CD14-positive monocyte (primary cell): Measurements from ENCODE around the gene ZNF831. TPM values are rescaled to one million over a fixed set of nuclear protein-coding genes. Genes with fewer than 3 reads are reported as not detected.

Source experiments
- DNase-seq, 3 donors: peaks; one replicate each; pipeline ENCODE4 v3.0.0-alpha.2; 2011 to 2022
- H2AFZ ChIP-seq: 2 replicates; pipeline ENCODE4 v1.6.0; 2012; ENCODE audit warnings: mild to moderate bottlenecking, low read depth, low read length, inconsistent platforms; ENCODE audit not compliant: insufficient read depth, poor library complexity, severe bottlenecking
- H3K27ac ChIP-seq, 2 donors: 1 replicate in 1 of 2; 2 replicates in 1 of 2; pipeline ENCODE4 v1.5.1; 2012 to 2013; ENCODE audit warnings: low read length in 2 of 2, control low read depth in 1 of 2, inconsistent platforms in 1 of 2, low read depth in 1 of 2, mild to moderate bottlenecking in 1 of 2
- H3K27me3 ChIP-seq, 2 donors: one replicate each; pipeline versions ENCODE4 v1.6.0 to v1.6.1; 2011 to 2013; ENCODE audit warnings: low read length in 2 of 2; ENCODE audit not compliant: control insufficient read depth in 2 of 2, insufficient read depth in 2 of 2
- H3K36me3 ChIP-seq, 2 donors: replicated peaks in 1 of 2; 1 replicate in 1 of 2; 2 replicates in 1 of 2; pipeline versions ENCODE4 v1.5.1 to v1.6.1; 2012 to 2013; ENCODE audit warnings: low read length in 2 of 2, control low read depth in 1 of 2, inconsistent platforms in 1 of 2, mild to moderate bottlenecking in 1 of 2; ENCODE audit not compliant: insufficient read depth in 2 of 2, control insufficient read depth in 1 of 2
- H3K4me1 ChIP-seq, 2 donors: 1 replicate in 1 of 2; 2 replicates in 1 of 2; pipeline versions ENCODE4 v1.5.1 to v1.6.1; 2012 to 2013; ENCODE audit warnings: low read length in 2 of 2, control low read depth in 1 of 2, inconsistent platforms in 1 of 2, mild to moderate bottlenecking in 1 of 2, moderate library complexity in 1 of 2; ENCODE audit not compliant: insufficient read depth in 2 of 2, control insufficient read depth in 1 of 2
- H3K4me2 ChIP-seq: replicated peaks from 2 replicates; pipeline ENCODE3; 2012; ENCODE audit warnings: low read length, moderate library complexity, mild to moderate bottlenecking; ENCODE audit not compliant: poor library complexity, severe bottlenecking; ENCODE audit errors: extremely low read depth
- H3K4me3 ChIP-seq, 3 experiments: fragments of 200-600 bp in 1 of 3; sonication (generic) in 1 of 3; replicated peaks in 1 of 3; 1 replicate in 2 of 3; 2 replicates in 1 of 3; pipeline ENCODE4 v1.5.1; 2011 to 2013; ENCODE audit warnings: low read length in 3 of 3, mild to moderate bottlenecking in 3 of 3, control low read depth in 2 of 3, low read depth in 2 of 3, inconsistent platforms in 1 of 3, moderate library complexity in 1 of 3
- H3K79me2 ChIP-seq: 2 replicates; pipeline ENCODE4 v1.6.0; 2012; ENCODE audit warnings: mild to moderate bottlenecking, control low read depth, inconsistent platforms, low read length, moderate library complexity; ENCODE audit not compliant: insufficient read depth
- H3K9ac ChIP-seq: 2 replicates; pipeline ENCODE4 v1.6.0; 2017; ENCODE audit warnings: low read length, mild to moderate bottlenecking; ENCODE audit not compliant: insufficient read depth, poor library complexity, severe bottlenecking
- H3K9me3 ChIP-seq, 2 donors: replicated peaks in 1 of 2; 1 replicate in 1 of 2; 2 replicates in 1 of 2; pipeline versions ENCODE4 v1.5.1 to v1.6.1; 2012 to 2013; ENCODE audit warnings: low read length in 2 of 2, control low read depth in 1 of 2; ENCODE audit not compliant: control insufficient read depth in 1 of 2, insufficient read depth in 1 of 2
- H4K20me1 ChIP-seq: 2 replicates; pipeline ENCODE4 v1.6.0; 2012; ENCODE audit warnings: mild to moderate bottlenecking, low read length, control low read depth, moderate library complexity; ENCODE audit not compliant: insufficient read depth
- H3K27ac Mint-ChIP-seq, 7 donors: one replicate each; pipeline ENCODE4 v1.8.0; 2020; ENCODE audit warnings: mild to moderate bottlenecking in 7 of 7, mixed read lengths in 7 of 7, moderate library complexity in 6 of 7, inconsistent platforms in 2 of 7
- H3K27me3 Mint-ChIP-seq, 3 donors: one replicate each; pipeline ENCODE4 v1.8.0; 2021 to 2022; ENCODE audit warnings: low read depth in 3 of 3, mild to moderate bottlenecking in 3 of 3, mixed read lengths in 3 of 3, moderate library complexity in 3 of 3, inconsistent platforms in 1 of 3
- H3K36me3 Mint-ChIP-seq, 2 donors: one replicate each; pipeline ENCODE4 v1.8.0; 2020; ENCODE audit warnings: mixed read lengths in 2 of 2, inconsistent platforms in 1 of 2, mild to moderate bottlenecking in 1 of 2
- H3K4me1 Mint-ChIP-seq: one replicate; pipeline ENCODE4 v1.8.0; 2020; ENCODE audit warnings: mild to moderate bottlenecking, mixed read lengths
- H3K4me3 Mint-ChIP-seq, 2 donors: one replicate each; pipeline ENCODE4 v1.8.0; 2020; ENCODE audit warnings: mild to moderate bottlenecking in 2 of 2, mixed read lengths in 2 of 2, moderate library complexity in 1 of 2
- H3K9me3 Mint-ChIP-seq, 7 donors: one replicate each; pipeline ENCODE4 v1.8.0; 2020 to 2022; ENCODE audit warnings: mixed read lengths in 7 of 7, mild to moderate bottlenecking in 6 of 7, moderate library complexity in 6 of 7, inconsistent platforms in 2 of 7
- WGBS: methylation state at CpG from one replicate; pipeline ENCODE4 v1.1.5; 2013; ENCODE audit warnings: missing lambda C conversion rate; ENCODE audit not compliant: insufficient coverage; 5-methylcytosine and 5-hydroxymethylcytosine counted together
- intact Hi-C, 2 donors: fragments of 100-400 bp; cut with micrococcal nuclease; formaldehyde crosslinking; loops; one replicate each; pipeline versions ENCODE4 v1.15.0 to v1.15.1; 2023
- polyA plus RNA-seq, 3 donors: library from polyadenylated mRNA; depleted of rRNA in 1 of 3; unstranded in 2 of 3; stranded (reverse) in 1 of 3; fragments of 300-500 nt in 2 of 3; fragments of >200 nt in 1 of 3; fragmentation: Illumina TruSeq in 2 of 3; gene quantifications; 1 replicate in 2 of 3; 2 replicates in 1 of 3; pipeline ENCODE4 v1.2.3, GENCODE V29; 2012 to 2021
- TF ChIP-seq, protein P1 (sequence below): fragments of 200-600 bp; IDR thresholded peaks from one replicate; pipeline ENCODE4 v1.8.0; 2022; ENCODE audit warnings: antibody characterized with exemption, mild to moderate bottlenecking

Gene ZNF831
- polyA plus RNA-seq, 3 donors: 0.03 to 0.09 TPM; not detected in 1

DNA sequence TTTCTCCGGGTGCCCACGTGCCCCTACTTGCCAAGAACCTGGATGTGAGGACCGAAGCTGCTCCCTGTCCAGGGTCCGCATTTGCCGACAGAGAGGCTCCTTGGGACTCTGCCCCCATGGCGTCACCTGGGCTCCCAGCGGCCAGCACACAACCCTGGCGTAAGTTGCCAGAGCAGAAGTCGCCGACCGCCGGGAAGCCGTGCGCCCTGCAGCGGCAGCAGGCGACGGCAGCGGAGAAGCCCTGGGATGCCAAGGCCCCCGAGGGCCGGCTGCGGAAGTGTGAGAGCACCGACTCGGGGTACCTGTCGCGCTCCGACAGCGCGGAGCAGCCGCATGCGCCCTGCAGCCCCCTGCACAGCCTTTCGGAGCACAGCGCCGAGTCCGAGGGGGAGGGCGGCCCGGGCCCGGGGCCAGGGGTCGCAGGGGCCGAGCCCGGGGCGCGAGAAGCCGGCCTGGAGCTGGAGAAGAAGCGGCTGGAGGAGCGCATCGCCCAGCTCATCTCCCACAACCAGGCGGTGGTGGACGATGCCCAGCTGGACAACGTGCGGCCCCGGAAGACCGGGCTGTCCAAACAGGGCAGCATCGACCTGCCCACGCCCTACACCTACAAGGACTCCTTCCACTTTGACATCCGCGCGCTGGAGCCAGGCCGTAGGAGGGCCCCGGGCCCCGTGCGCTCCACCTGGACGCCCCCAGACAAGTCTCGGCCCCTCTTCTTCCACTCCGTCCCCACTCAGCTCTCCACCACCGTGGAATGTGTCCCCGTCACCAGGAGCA lies 28.3 kb downstream of the ZNF831 start:
- H3K4me1 Mint-ChIP-seq: no peaks in the 10 kb centered on the region
- no peaks in the 10 kb centered on the region for H3K9me3 ChIP-seq
- H3K79me2 ChIP-seq: no peaks in the 10 kb centered on the region
- TF ChIP-seq, protein P1, sequence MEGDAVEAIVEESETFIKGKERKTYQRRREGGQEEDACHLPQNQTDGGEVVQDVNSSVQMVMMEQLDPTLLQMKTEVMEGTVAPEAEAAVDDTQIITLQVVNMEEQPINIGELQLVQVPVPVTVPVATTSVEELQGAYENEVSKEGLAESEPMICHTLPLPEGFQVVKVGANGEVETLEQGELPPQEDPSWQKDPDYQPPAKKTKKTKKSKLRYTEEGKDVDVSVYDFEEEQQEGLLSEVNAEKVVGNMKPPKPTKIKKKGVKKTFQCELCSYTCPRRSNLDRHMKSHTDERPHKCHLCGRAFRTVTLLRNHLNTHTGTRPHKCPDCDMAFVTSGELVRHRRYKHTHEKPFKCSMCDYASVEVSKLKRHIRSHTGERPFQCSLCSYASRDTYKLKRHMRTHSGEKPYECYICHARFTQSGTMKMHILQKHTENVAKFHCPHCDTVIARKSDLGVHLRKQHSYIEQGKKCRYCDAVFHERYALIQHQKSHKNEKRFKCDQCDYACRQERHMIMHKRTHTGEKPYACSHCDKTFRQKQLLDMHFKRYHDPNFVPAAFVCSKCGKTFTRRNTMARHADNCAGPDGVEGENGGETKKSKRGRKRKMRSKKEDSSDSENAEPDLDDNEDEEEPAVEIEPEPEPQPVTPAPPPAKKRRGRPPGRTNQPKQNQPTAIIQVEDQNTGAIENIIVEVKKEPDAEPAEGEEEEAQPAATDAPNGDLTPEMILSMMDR: no peak
- H4K20me1 ChIP-seq: no peaks in the 10 kb centered on the region
- H3K27me3 Mint-ChIP-seq: peaks cover 4 to 10% (median 5%) of the 10 kb centered on the region in 3 donors
- H3K27ac Mint-ChIP-seq: no peak overlapping the region
- DNase-seq: no peak
- no peak overlapping the region for H3K27ac ChIP-seq
- no peaks in the 10 kb centered on the region for H3K4me1 ChIP-seq
- H2AFZ ChIP-seq: no peak overlapping the region
- no peak overlapping the region for H3K4me3 Mint-ChIP-seq
- no peaks in the 10 kb centered on the region for H3K27me3 ChIP-seq
- H3K4me3 ChIP-seq: no peak overlapping the region
- peaks cover 0 to 2% (median 0%) of the 10 kb centered on the region in 7 donors for H3K9me3 Mint-ChIP-seq
- H3K4me2 ChIP-seq: no peak overlapping the region
- WGBS: 75% methylated on average over 63 of the region's 66 CpGs
- H3K36me3 ChIP-seq: no peaks in the 10 kb centered on the region
- intact Hi-C loops: no loop called here
- H3K36me3 Mint-ChIP-seq: no peaks in the 10 kb centered on the region
- H3K9ac ChIP-seq: no peak overlapping the region

DNA sequence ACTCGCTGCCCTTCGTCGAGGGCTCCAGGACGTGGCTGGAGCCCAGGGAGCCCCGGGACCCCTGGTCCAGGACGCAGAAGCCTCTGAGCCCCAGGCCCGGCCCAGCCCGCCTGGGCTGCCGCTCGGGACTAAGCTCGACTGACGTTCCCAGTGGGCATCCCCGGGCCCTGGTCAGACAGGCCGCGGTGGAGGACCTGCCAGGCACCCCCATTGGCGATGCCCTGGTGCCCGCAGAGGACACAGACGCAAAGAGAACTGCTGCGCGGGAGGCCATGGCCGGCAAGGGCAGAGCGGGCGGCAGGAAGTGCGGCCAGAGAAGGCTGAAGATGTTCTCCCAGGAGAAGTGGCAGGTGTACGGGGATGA lies 28.9 kb downstream of the ZNF831 start:
- no peak overlapping the region for H3K27ac Mint-ChIP-seq
- Histone ChIP-seq H3K27ac (no peak overlapping the region), H3K27me3 (no peaks in the 10 kb centered on the region), H3K4me3 (no peak overlapping the region), H3K4me2 (no peak overlapping the region), H3K9me3 (no peaks in the 10 kb centered on the region), H3K36me3 (no peaks in the 10 kb centered on the region), H3K9ac (no peak overlapping the region), H3K79me2 (no peaks in the 10 kb centered on the region), H3K4me1 (no peaks in the 10 kb centered on the region), H4K20me1 (no peaks in the 10 kb centered on the region), H2AFZ (no peak overlapping the region)
- no peak for DNase-seq
- peaks cover 5 to 10% (median 6%) of the 10 kb centered on the region in 3 donors for H3K27me3 Mint-ChIP-seq
- no peak overlapping the region for H3K4me3 Mint-ChIP-seq
- no peaks in the 10 kb centered on the region for H3K9me3 Mint-ChIP-seq
- WGBS: 99% methylated on average over 25 of the region's 25 CpGs
- TF ChIP-seq, protein P1: no peak
- H3K36me3 Mint-ChIP-seq: no peaks in the 10 kb centered on the region
- intact Hi-C loops: no loop called here
- no peaks in the 10 kb centered on the region for H3K4me1 Mint-ChIP-seq
